GM19328 (cell line): Measurements from ENCODE around the gene MCHR2.

ENCODE experiments used
- ATAC-seq: cut with Tn5 transposase; IDR thresholded peaks from one replicate; pipeline ENCODE4 v1.9.1; 2021; ENCODE audit warnings: mild to moderate bottlenecking, moderate library complexity; ENCODE audit not compliant: unreplicated experiment

MCHR2 gene

GRCh38 chr6:99905209-99906106, 88.6 kb downstream of the MCHR2 start:
- ATAC-seq = peak; percentile 86

- no peak for ATAC-seq
These were observed 92.2 kb downstream of the MCHR2 start for GRCh38 chr6:99901596-99902384.

DNA sequence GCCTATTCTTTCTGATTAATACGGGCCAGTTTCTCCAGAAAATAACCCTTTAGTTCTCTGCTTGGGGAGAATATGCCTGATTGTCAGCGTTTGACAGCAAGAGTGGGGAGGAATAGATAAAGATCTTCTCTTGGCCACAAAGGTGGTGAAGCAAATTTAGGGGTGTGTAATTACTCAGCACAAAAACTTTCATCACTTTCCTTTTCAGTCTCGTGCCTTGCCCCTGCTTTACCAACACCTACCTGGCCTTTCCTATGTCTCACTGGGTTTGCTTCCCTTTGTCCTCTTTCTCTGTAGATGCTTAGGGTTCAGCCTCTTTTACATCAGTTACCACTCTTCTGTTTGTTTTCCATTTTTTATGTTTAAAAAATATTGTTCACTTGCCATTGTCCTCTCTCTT, 99.2 kb downstream of the MCHR2 start:
- ATAC-seq = no peak

GRCh38 chr6:99887066-99887465, 107.0 kb downstream of the MCHR2 start:
- no peak for ATAC-seq

DNA sequence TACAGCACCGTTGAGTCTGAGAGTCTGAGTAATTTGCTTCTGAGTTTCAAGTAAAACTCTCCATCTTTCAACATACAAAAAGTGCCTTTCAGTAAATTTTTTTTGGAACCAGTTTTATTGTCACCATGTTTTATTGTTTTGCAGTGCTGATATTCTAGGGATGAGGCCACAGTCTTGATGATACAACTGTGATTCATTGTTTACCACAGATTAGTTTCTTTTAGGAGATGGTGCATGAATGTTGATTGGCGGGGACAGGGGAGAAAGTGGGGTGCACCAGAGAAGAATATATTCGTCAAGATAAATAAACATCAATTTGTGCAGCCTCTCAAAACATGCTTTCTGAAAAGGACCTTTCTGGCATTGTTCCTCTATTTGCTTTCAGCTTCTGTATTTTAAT, 109.0 kb downstream of the MCHR2 start:
- no peak for ATAC-seq

DNA sequence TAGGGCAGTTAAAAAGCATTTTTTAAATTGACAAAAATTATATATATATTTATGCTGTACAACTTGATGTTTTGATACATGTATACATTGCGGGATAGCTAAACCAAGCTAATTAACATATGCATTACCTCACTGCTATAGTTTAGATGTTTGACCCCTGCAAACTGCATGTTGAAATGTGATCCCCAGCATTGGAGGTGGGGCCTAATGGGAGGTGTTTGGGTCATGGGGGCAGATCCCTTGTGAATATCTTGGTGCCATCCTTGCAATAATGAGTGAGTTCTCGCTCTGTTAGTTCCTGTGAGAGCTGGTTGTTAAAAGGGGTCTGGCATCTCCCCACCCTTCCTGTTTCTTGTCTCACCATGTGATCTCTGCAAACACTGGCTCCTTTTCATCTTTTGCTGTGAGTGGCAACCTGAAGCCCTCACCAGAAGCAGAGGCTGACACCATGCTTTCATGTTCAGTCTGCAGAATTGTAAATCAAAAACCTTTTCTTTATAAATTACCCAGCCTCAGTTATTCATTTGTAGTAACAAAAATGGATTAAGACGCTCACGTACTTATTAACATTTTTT, 111.8 kb downstream of the MCHR2 start:
- no peak for ATAC-seq

GRCh38 chr6:99879431-99879830, 114.6 kb downstream of the MCHR2 start:
- no peak for ATAC-seq

GRCh38 chr6:99875068-99875467, 119.0 kb downstream of the MCHR2 start:
- no peak for ATAC-seq

DNA sequence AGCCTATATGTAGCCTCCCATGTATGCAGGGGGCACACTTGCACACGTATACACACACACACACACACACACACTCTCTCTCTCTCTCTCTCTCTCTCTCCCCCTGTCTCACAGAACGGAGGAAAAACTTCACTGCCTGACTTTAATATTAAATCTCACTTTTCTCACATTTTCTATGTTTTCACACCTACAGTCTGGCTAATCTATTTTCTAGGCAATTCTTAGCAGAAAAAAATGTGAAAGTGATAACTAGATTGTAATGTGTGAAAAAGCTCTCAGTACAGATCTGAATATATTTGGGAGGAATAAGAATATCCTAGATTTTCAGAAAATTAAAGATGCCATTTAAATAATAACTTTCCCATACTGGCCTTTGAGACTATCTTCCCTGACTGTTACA, 120.9 kb downstream of the MCHR2 start:
- ATAC-seq = no peak

GRCh38 chr6:99871641-99872040, 122.4 kb downstream of the MCHR2 start:
- no peak for ATAC-seq
